Activated gamma-delta T cell (primary cell): ENCODE measurements around the gene SYNGAP1.
"Not testable (repeated sequence)": the region's sequence is repeated elsewhere in the genome, so short reads cannot be mapped to it uniquely, and the experiment has no call there.

ENCODE experiments used
- DNase-seq: peaks from one replicate; lab custom pipeline; 2025; lab: John Stamatoyannopoulos, UW
- total RNA-seq, 2 donors: gene quantifications; one replicate each; lab custom pipeline; 2026; lab: John Stamatoyannopoulos, UW

SYNGAP1 gene
- total RNA-seq = 16.8 to 30.2 reads per million in 2 donors

GRCh38 chr6:33419580-33420490 lies at the start of gene SYNGAP1:
Gene SYNGAP1 (plus strand): TSS chr6:33420065. CDS start chr6:33420265, 200 bp downstream.
- DNase-seq = no peak

GRCh38 chr6:33371901-33372300 lies 48.0 kb upstream of the SYNGAP1 start:
- DNase-seq = not testable (repeated sequence)

- DNase-seq = no peak
Observed at GRCh38 chr6:33372526-33373123, 47.2 kb upstream of the SYNGAP1 start.

- DNase-seq = no peak
Observed at GRCh38 chr6:33373960-33374910, 45.6 kb upstream of the SYNGAP1 start.

- DNase-seq = no peak
Observed at GRCh38 chr6:33375143-33375671, 44.7 kb upstream of the SYNGAP1 start.

GRCh38 chr6:33377171-33377570 lies 42.7 kb upstream of the SYNGAP1 start:
- DNase-seq = no peak

GRCh38 chr6:33379184-33379583 lies 40.7 kb upstream of the SYNGAP1 start:
- DNase-seq = not testable (repeated sequence)

GRCh38 chr6:33380272-33380981 lies 39.4 kb upstream of the SYNGAP1 start:
- DNase-seq = no peak

GRCh38 chr6:33383427-33384185 lies 36.3 kb upstream of the SYNGAP1 start:
- no peak for DNase-seq

- DNase-seq = no peak
Observed at GRCh38 chr6:33384581-33385020, 35.3 kb upstream of the SYNGAP1 start.

- DNase-seq = no peak
Observed at GRCh38 chr6:33390173-33390572, 29.7 kb upstream of the SYNGAP1 start.

GRCh38 chr6:33390767-33391277 lies 29.0 kb upstream of the SYNGAP1 start:
- DNase-seq = no peak

- peak; percentile 100 for DNase-seq
Observed at GRCh38 chr6:33391278-33391921, 28.5 kb upstream of the SYNGAP1 start, which contains the start of gene KIFC1. Gene KIFC1 (plus strand): TSS chr6:33391823. CDS start chr6:33391986, 163 bp downstream.

GRCh38 chr6:33391922-33392594 lies 27.8 kb upstream of the SYNGAP1 start:
- DNase-seq = no peak

GRCh38 chr6:33392595-33392948 lies 27.3 kb upstream of the SYNGAP1 start:
- DNase-seq = no peak

GRCh38 chr6:33392979-33393378 lies 26.9 kb upstream of the SYNGAP1 start:
- no peak for DNase-seq

GRCh38 chr6:33397541-33397940 lies 22.3 kb upstream of the SYNGAP1 start:
- DNase-seq = no peak

- DNase-seq = not testable (repeated sequence)
Observed at GRCh38 chr6:33398601-33399000, 21.3 kb upstream of the SYNGAP1 start.

- DNase-seq = not testable (repeated sequence)
Observed at GRCh38 chr6:33399881-33400280, 20.0 kb upstream of the SYNGAP1 start.
